ENCODE data around the gene EIF2B1.
A peak's percentile ranks its signal among the peaks of the same experiment; 100 is the strongest.
"Not testable (repeated sequence)": the region's sequence is repeated elsewhere in the genome, so short reads cannot be mapped to it uniquely, and the experiment has no call there.

The EIF2B1 gene

DNA sequence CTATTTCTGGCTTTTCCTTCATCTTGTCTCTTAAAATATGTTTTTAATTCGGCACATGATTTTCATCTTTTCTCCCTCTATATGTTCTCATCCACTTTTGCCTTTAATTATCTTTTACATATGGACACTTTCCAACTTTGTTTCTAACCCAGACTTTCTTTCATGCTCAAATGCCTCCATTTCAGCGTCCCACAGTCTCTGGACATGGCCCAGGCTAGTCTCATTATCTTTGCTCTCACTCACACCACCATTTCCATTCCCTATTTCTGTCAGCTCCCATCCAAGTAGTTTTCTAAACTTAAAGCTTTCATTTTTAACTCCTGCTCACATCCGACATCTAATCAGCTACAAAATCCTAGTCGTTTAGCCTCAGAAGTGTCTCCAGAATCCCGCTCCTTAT lies 14.9 kb upstream of the EIF2B1 start:
- DNase-seq = no peak
- H3K36me3 Mint-ChIP-seq (ENCODE audit: low read depth) = peaks cover 94% of the 10 kb centered on the region
- no peak overlapping the region for H3K4me3 Mint-ChIP-seq
- H3K9me3 Mint-ChIP-seq = no peaks in the 10 kb centered on the region
- H3K27me3 Mint-ChIP-seq = no peaks in the 10 kb centered on the region
- H3K4me1 Mint-ChIP-seq (ENCODE audit: low read depth) = no peaks in the 10 kb centered on the region
- no peak overlapping the region for H3K27ac Mint-ChIP-seq

DNA sequence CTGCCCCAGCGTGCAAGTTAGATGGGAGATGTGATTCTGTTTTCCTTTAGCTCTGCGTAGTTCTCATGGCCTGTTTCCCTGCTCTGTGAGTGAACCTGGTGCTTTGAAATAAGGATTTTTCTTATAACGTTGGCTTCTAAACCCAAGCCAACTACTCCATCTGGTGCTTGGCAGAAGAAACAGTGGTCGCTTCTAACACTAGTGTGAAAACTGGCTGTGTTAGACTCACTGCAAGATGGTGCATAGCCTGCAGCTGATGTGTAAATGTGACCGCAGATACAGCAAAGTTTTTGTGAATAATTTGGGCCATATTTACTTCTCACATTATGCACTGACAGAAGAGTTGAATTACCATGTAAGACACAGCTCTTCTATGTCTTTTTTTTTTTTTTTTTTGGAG lies 12.4 kb upstream of the EIF2B1 start:
- no peak for DNase-seq
- no peaks in the 10 kb centered on the region for H3K27me3 Mint-ChIP-seq
- H3K4me1 Mint-ChIP-seq (ENCODE audit: low read depth) = no peaks in the 10 kb centered on the region
- H3K4me3 Mint-ChIP-seq = no peak overlapping the region
- H3K36me3 Mint-ChIP-seq (ENCODE audit: low read depth) = peaks cover 92% of the 10 kb centered on the region
- no peaks in the 10 kb centered on the region for H3K9me3 Mint-ChIP-seq
- H3K27ac Mint-ChIP-seq = no peak overlapping the region

DNA sequence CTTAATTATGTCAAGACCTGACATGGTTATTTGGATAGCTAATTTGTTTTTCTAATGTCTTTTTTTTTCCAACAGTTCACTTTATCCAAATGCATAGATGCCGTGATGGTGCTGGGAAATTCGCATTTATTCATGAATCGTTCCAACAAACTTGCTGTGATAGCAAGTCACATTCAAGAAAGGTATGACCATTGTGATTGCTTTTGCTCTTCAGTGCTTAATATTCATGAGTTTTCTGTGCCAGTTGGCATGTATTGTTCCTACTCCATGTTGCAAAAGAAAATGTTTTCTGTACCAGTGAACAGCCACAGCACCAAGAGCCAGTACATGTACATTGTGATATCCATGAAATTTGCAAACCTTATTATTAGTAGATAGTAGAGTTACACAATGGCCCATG lies 11.9 kb upstream of the EIF2B1 start:
- Mint-ChIP-seq H3K36me3 (ENCODE audit: low read depth) (peaks cover 92% of the 10 kb centered on the region), H3K9me3 (no peaks in the 10 kb centered on the region), H3K27me3 (no peaks in the 10 kb centered on the region), H3K4me1 (ENCODE audit: low read depth) (no peaks in the 10 kb centered on the region), H3K27ac (no peak overlapping the region), H3K4me3 (no peak overlapping the region)
- no peak for DNase-seq

DNA sequence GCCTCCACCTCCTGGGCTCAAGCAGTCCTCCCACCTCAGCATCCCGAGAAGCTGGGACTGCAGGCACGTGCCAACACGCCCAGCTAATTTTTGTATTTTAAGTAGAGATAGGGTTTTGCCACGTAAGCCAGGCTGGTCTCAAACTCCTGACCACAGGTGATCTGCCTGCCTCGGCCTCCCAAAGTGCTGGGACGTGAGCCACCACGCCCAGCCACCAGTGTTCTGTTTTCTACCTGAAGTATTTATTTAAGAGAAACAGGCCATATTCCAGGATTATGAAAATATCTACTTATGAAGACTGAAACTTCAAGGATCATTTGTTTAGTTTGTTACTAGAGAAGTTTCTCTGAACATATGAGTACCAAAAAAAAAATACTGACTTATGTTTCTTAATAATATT lies 10.4 kb upstream of the EIF2B1 start:
- Mint-ChIP-seq H3K27me3 (no peaks in the 10 kb centered on the region), H3K4me3 (no peak overlapping the region), H3K36me3 (ENCODE audit: low read depth) (peaks cover 85% of the 10 kb centered on the region), H3K9me3 (no peaks in the 10 kb centered on the region), H3K4me1 (ENCODE audit: low read depth) (peaks cover 2% of the 10 kb centered on the region), H3K27ac (no peak overlapping the region)
- no peak for DNase-seq

DNA sequence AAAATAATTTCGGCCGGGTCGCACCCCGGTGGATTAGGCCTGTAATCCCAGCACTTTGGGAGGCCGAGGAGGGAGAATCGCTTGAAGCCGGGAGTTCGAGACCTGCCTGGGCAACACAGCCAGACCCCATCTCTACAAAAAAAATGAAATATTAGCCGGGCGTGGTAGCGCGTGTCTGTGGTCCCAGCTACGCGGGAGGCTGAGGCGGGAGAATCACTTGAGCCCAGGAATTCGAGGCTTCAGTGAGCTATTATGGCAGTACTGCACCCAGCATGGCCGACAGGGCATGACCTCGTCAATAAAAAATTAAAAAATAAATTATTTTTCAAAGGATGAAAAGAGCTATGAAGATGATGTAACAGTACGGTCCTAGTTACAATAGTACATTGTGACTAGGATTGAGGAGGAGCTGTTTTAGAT lies 666 bp upstream of the EIF2B1 start:
- no peaks in the 10 kb centered on the region for H3K9me3 Mint-ChIP-seq
- H3K36me3 Mint-ChIP-seq (ENCODE audit: low read depth) = peaks cover 70% of the 10 kb centered on the region
- H3K27ac Mint-ChIP-seq = peak overlapping the region; percentile 98
- peaks cover 41% of the 10 kb centered on the region for H3K4me1 Mint-ChIP-seq (ENCODE audit: low read depth)
- H3K4me3 Mint-ChIP-seq = peak overlapping the region; percentile 99
- H3K27me3 Mint-ChIP-seq = no peaks in the 10 kb centered on the region
- peak; percentile 48 for DNase-seq

DNA sequence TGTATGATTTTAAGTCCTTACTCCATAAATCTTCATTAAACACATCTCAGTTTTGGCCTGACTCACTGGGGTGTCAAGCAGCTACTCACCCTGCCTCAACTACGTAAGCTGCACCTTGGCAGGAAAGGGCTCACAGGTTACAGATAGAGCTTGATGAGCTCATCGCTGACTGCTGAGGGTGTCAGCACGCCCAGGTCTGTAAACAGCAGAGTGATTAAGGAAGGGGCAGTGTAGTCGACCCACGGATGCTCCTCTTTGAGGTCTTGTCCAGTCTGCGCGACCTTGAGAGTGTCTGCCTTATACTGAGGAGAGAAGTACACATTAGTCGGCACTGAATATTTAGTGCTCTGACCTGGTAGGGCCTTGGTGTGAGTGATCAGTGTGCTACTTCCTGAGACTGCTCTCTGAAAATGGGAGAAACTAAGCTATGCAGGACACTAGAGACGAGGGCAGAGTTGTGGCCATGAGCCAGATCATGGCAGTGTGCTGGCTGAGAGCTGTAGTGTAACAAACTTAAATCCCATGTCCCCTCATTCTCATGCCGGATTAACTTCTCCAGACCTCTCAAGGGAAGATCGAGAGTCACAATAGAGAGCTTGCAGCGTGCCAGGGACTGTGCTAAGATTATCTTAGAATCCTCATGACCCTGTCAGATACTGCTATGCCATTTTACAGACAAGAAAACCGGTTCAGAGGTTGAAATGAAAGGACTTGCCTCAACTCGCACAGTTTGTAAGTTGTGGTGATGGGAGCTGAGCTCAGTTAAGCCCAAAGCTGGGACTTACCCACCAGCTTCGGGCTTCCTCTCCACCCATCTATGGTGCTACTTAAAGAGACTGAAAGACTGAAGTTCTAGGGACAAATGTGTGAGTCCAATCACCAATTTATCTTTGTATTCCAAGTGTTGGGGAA lies 11.6 kb downstream of the EIF2B1 start:
- no peaks in the 10 kb centered on the region for H3K27me3 Mint-ChIP-seq
- no peak overlapping the region for H3K4me3 Mint-ChIP-seq
- peak overlapping the region; percentile 79 for H3K27ac Mint-ChIP-seq
- H3K4me1 Mint-ChIP-seq (ENCODE audit: low read depth) = peaks cover 12% of the 10 kb centered on the region
- H3K9me3 Mint-ChIP-seq = no peaks in the 10 kb centered on the region
- no peak for DNase-seq
- H3K36me3 Mint-ChIP-seq (ENCODE audit: low read depth) = peaks cover 89% of the 10 kb centered on the region

DNA sequence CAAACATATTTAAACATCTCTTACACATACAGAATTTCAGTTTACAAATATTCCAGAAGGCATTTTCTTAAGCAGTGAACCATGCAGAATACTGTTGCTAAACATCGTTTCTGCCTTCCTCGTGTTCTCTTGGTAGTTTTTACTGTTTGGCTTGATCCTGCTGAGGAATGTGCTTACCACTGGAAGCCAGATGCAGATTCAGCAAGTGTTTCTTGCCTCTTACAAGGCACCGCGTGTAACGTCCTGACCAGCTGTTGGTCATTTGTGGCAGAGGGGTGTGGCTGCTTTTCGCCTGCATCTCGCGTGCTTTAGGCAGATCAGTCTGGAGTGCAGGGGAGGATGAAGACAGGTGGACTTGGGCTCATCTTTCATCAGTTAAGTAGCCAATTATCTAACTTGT lies 12.4 kb downstream of the EIF2B1 start:
- H3K27ac Mint-ChIP-seq = peak overlapping the region; percentile 79
- H3K9me3 Mint-ChIP-seq = no peaks in the 10 kb centered on the region

DNA sequence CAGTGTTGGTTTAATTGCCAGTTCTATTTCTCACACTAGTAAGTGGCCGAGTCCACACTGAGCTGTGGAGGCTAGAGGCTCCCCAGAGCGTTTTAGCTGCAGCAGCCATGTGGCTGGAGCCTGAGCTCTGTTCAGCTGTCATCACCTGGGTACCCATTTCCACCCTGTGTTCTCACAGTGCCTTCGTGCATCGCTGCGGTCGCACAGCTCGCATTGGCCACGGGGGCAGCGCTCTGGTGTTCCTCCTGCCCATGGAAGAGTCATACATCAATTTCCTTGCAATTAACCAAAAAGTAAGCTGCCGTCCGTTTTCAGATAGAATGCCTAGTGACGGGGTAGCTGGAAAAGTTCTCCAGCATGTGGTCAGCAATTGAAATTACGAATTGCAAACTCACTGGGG lies 15.9 kb downstream of the EIF2B1 start:
- Mint-ChIP-seq H3K36me3 (ENCODE audit: low read depth) (peaks cover 97% of the 10 kb centered on the region), H3K9me3 (no peaks in the 10 kb centered on the region), H3K27me3 (no peaks in the 10 kb centered on the region), H3K27ac (peak overlapping the region; percentile 82), H3K4me3 (no peak overlapping the region), H3K4me1 (ENCODE audit: low read depth) (peaks cover 18% of the 10 kb centered on the region)
- no peak for DNase-seq

More for the DNA sequence above, 12.4 kb downstream of the EIF2B1 start:
- no peak for DNase-seq
- Mint-ChIP-seq H3K27me3 (no peaks in the 10 kb centered on the region), H3K4me1 (ENCODE audit: low read depth) (peaks cover 12% of the 10 kb centered on the region), H3K36me3 (ENCODE audit: low read depth) (peaks cover 89% of the 10 kb centered on the region), H3K4me3 (no peak overlapping the region)

DNA sequence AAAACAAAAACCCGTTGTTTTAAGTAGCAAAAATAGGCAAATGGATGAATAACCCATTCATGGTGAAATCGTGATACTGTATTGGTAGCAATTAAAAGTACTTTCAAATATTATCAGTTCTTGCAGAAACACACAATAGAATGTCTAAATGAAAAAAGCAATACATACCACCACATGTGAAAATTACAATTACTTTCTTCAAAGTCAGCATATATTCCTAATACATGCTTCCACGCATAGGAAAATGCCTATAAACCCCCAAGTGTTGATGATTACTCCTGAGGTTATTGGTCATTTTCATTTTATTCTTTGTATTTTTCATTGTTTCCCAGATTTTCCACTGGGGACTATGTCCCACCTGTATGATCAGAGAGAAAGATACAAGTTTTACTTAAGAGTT lies 16.3 kb downstream of the EIF2B1 start:
- Mint-ChIP-seq H3K9me3 (no peaks in the 10 kb centered on the region), H3K27me3 (no peaks in the 10 kb centered on the region), H3K36me3 (ENCODE audit: low read depth) (peaks cover 97% of the 10 kb centered on the region), H3K4me3 (no peak overlapping the region), H3K4me1 (ENCODE audit: low read depth) (peaks cover 21% of the 10 kb centered on the region), H3K27ac (peak overlapping the region; percentile 82)
- no peak for DNase-seq

DNA sequence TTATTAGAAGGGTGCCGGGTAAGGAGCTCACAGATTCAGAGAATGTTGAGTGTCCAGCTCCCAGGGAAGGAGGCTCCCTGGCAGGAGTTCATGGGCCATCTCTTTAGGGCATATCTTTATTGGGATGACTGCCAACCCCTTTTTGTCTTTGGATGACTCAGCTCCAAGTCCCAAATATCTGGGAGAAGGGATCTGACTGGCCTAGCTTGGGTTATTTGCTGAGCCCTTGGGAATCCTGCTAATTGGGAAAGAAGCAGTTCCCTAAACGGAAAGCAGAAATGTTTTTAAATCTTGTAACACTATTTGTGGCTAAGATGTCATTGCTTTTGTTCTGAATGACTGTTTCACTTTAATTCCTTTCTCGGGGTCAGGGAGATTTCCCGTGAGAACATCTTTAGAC lies 19.0 kb downstream of the EIF2B1 start:
- DNase-seq = no peak
- Mint-ChIP-seq H3K4me3 (no peak overlapping the region), H3K27ac (peak overlapping the region; percentile 85), H3K4me1 (ENCODE audit: low read depth) (peaks cover 10% of the 10 kb centered on the region), H3K9me3 (no peaks in the 10 kb centered on the region), H3K27me3 (no peaks in the 10 kb centered on the region), H3K36me3 (ENCODE audit: low read depth) (peaks cover 97% of the 10 kb centered on the region)

DNA sequence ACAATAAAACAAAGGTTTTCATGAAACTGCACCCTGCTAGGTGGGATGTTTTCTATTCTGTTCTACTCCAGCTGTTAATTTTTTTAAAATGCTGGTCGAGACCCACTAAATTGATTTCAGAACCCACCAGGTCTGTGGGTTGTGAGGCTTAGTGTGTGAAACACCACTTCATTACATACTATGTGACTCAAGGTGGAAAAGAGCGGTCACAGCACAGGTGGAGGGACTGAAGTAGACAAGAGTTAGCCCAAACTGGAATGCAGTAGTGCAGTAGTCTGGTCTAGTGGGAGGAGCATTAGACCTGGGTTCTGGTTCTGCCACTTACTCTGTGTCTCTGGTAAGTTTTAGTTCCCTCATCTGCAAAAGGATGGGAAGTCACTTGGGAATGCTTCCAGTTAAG lies 19.4 kb downstream of the EIF2B1 start:
- Mint-ChIP-seq H3K9me3 (no peaks in the 10 kb centered on the region), H3K27me3 (no peaks in the 10 kb centered on the region), H3K4me1 (ENCODE audit: low read depth) (peaks cover 10% of the 10 kb centered on the region), H3K36me3 (ENCODE audit: low read depth) (peaks cover 97% of the 10 kb centered on the region), H3K27ac (peak overlapping the region; percentile 85), H3K4me3 (no peak overlapping the region)
- DNase-seq = no peak

DNA sequence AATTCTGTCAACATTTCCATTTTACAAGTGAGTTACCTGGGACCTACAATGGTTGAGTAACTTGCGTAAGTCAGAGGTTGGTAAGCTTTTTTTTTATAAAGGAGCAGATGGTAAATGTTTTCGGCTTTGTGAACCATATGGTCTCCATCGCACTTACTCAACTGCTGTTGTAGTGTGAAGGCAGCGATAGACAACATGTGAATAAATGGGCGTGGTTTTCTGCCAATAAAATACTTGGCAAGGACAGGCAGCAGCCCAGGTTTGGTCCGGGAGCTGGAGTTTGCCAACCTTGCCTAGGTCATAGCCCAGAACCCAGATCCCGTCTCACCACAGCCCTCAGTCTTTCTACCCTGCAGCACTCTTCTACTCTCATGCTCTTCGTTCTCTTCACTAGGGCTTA lies 25.3 kb downstream of the EIF2B1 start:
- H3K4me1 Mint-ChIP-seq (ENCODE audit: low read depth) = peaks cover 36% of the 10 kb centered on the region
- no peaks in the 10 kb centered on the region for H3K9me3 Mint-ChIP-seq
- H3K4me3 Mint-ChIP-seq = no peak overlapping the region
- no peak for DNase-seq
- H3K27ac Mint-ChIP-seq = no peak overlapping the region
- no peaks in the 10 kb centered on the region for H3K27me3 Mint-ChIP-seq
- peaks cover 97% of the 10 kb centered on the region for H3K36me3 Mint-ChIP-seq (ENCODE audit: low read depth)

DNA sequence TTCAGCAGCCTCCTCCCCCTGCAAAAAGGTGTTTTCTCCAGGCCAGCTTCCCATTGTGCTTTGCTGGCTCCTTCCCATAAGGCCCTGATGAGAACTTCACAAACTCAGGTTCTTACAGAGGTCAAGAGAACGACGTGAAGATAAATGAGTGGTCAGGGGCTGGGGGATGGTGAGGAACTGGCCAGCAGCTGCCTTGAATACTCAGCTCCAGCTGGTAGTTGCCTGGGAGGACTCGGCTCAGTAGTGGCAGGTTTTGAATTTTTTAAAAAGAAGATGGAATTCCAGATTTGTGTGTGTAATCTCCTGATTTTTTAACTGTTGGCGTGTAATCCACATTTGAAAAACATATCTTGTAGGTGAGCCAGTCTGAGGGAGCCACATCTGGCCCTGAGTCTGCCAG lies 25.7 kb downstream of the EIF2B1 start:
- Mint-ChIP-seq H3K27ac (no peak overlapping the region), H3K36me3 (ENCODE audit: low read depth) (peaks cover 97% of the 10 kb centered on the region), H3K4me3 (no peak overlapping the region), H3K9me3 (no peaks in the 10 kb centered on the region), H3K4me1 (ENCODE audit: low read depth) (peaks cover 40% of the 10 kb centered on the region), H3K27me3 (no peaks in the 10 kb centered on the region)
- no peak for DNase-seq

DNA sequence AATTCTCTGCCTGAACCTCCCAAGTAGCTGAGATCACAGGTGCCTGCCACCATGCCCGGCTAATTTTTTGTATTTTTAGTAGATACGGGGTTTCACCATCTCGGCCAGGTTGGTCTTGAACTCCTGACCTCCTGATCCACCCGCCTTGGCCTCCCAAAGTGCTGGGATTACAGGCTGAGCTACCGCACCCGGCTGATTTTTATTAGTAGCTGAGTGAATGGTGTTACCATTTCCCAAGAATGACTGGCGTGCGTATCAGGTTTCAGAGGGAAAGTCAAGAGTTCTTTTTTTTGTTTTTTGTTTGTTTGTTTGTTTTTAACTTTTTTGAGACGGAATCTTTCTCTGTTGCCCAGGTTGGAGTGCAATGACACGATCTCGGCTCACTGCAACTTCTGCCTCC lies 30.0 kb downstream of the EIF2B1 start:
- H3K27me3 Mint-ChIP-seq, H3K9me3 Mint-ChIP-seq, DNase-seq: not testable (repeated sequence)
- peaks cover 49% of the 10 kb centered on the region for H3K4me1 Mint-ChIP-seq (ENCODE audit: low read depth)
- H3K27ac Mint-ChIP-seq = peak overlapping the region; percentile 94
- H3K4me3 Mint-ChIP-seq = peak overlapping the region; percentile 88
- H3K36me3 Mint-ChIP-seq (ENCODE audit: low read depth) = peaks cover 81% of the 10 kb centered on the region

DNA sequence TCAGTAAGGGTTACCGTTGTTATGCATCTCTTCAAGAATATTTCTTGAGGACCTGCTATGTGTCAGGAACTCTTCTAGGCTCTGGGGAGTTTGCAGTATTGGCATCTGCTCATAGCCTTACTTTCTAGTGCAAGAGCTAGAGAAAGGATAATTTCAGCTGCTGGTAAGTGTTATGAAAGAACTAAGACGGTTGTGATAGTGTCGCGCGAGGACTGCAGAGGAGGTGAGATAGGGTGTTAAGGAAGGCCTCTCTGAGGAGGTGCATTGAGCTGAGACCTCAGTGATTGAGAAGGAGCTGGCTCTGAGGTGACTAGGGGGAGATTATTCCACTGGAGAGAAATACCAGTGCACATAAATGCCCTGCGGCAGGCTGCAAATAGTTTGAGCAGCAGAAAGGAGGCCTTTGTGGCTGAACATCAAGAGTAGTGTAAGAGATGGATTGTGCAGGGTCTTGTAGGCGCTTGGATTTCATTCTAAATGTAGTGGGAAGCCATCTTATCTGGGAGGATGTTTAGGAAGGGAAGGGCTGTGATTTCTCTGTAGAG lies 30.8 kb downstream of the EIF2B1 start:
- no peaks in the 10 kb centered on the region for H3K9me3 Mint-ChIP-seq
- H3K36me3 Mint-ChIP-seq (ENCODE audit: low read depth) = peaks cover 81% of the 10 kb centered on the region
- H3K4me1 Mint-ChIP-seq (ENCODE audit: low read depth) = peaks cover 47% of the 10 kb centered on the region
- H3K27ac Mint-ChIP-seq = peak overlapping the region; percentile 94
- H3K27me3 Mint-ChIP-seq = no peaks in the 10 kb centered on the region
- DNase-seq = no peak
- H3K4me3 Mint-ChIP-seq = peak overlapping the region; percentile 88

Data from activated T-cell treated with anti-CD3 and anti-CD28 coated beads, Interleukin-2, amount 50 U/mL, for 24 hours (primary cell).